ENCODE results near the gene DNAAF9. TPM values are rescaled to one million over a fixed set of nuclear protein-coding genes. Genes with fewer than 3 reads are reported as not detected.

The DNAAF9 gene
- total RNA-seq, 1 experiment from 2014 or later: 6.3 TPM

GRCh38 chr20:3436864-3437574 lies 29.6 kb upstream of the DNAAF9 start:
- Mint-ChIP-seq H3K4me1 (ENCODE audit: low read depth, unreplicated experiment) (no peaks in the 10 kb centered on the region), H3K27me3 (ENCODE audit: unreplicated experiment) (no peaks in the 10 kb centered on the region), H3K9me3 (ENCODE audit: low read depth, unreplicated experiment) (no peaks in the 10 kb centered on the region), H3K4me3 (ENCODE audit: low read depth, unreplicated experiment) (no peak overlapping the region), H3K27ac (ENCODE audit: unreplicated experiment) (no peak overlapping the region), H3K36me3 (ENCODE audit: insufficient read depth, unreplicated experiment) (no peaks in the 10 kb centered on the region)
- DNase-seq: no peak
- BruUV-seq (replicated peaks): no TSS peak
- intact Hi-C loops (cut with micrococcal nuclease; ENCODE audit: unreplicated experiment): no loop called here
- CTCF ChIA-PET: interaction anchor here (0.6 kb wide), 1 partner anchor 183 kb away, joined by 3 read pairs; no protein-coding TSS in a partner anchor
- TF ChIP-seq, protein P1, sequence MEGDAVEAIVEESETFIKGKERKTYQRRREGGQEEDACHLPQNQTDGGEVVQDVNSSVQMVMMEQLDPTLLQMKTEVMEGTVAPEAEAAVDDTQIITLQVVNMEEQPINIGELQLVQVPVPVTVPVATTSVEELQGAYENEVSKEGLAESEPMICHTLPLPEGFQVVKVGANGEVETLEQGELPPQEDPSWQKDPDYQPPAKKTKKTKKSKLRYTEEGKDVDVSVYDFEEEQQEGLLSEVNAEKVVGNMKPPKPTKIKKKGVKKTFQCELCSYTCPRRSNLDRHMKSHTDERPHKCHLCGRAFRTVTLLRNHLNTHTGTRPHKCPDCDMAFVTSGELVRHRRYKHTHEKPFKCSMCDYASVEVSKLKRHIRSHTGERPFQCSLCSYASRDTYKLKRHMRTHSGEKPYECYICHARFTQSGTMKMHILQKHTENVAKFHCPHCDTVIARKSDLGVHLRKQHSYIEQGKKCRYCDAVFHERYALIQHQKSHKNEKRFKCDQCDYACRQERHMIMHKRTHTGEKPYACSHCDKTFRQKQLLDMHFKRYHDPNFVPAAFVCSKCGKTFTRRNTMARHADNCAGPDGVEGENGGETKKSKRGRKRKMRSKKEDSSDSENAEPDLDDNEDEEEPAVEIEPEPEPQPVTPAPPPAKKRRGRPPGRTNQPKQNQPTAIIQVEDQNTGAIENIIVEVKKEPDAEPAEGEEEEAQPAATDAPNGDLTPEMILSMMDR (IDR thresholded peaks at IDR 0.05; ENCODE audit: unreplicated experiment): no peak

- Mint-ChIP-seq H3K4me1 (ENCODE audit: low read depth, unreplicated experiment) (no peaks in the 10 kb centered on the region), H3K36me3 (ENCODE audit: insufficient read depth, unreplicated experiment) (no peaks in the 10 kb centered on the region), H3K27me3 (ENCODE audit: unreplicated experiment) (no peaks in the 10 kb centered on the region), H3K4me3 (ENCODE audit: low read depth, unreplicated experiment) (no peak overlapping the region), H3K9me3 (ENCODE audit: low read depth, unreplicated experiment) (no peaks in the 10 kb centered on the region), H3K27ac (ENCODE audit: unreplicated experiment) (no peak overlapping the region)
- no TSS peak for BruUV-seq (replicated peaks)
- TF ChIP-seq, protein P1 (IDR thresholded peaks at IDR 0.05; ENCODE audit: unreplicated experiment): no peak
- DNase-seq: no peak
- intact Hi-C loops (cut with micrococcal nuclease; ENCODE audit: unreplicated experiment): no loop called here
- CTCF ChIA-PET: no interaction called here
These were observed 26.8 kb upstream of the DNAAF9 start for GRCh38 chr20:3434232-3434631.

GRCh38 chr20:3433744-3434143 lies 26.3 kb upstream of the DNAAF9 start:
- TF ChIP-seq, protein P1 (IDR thresholded peaks at IDR 0.05; ENCODE audit: unreplicated experiment): no peak
- Mint-ChIP-seq H3K27ac (ENCODE audit: unreplicated experiment) (no peak overlapping the region), H3K4me1 (ENCODE audit: low read depth, unreplicated experiment) (no peaks in the 10 kb centered on the region), H3K9me3 (ENCODE audit: low read depth, unreplicated experiment) (no peaks in the 10 kb centered on the region), H3K4me3 (ENCODE audit: low read depth, unreplicated experiment) (no peak overlapping the region), H3K27me3 (ENCODE audit: unreplicated experiment) (no peaks in the 10 kb centered on the region), H3K36me3 (ENCODE audit: insufficient read depth, unreplicated experiment) (no peaks in the 10 kb centered on the region)
- DNase-seq: no peak
- no TSS peak for BruUV-seq (replicated peaks)
- intact Hi-C loops (cut with micrococcal nuclease; ENCODE audit: unreplicated experiment): no loop called here
- CTCF ChIA-PET: no interaction called here

DNA sequence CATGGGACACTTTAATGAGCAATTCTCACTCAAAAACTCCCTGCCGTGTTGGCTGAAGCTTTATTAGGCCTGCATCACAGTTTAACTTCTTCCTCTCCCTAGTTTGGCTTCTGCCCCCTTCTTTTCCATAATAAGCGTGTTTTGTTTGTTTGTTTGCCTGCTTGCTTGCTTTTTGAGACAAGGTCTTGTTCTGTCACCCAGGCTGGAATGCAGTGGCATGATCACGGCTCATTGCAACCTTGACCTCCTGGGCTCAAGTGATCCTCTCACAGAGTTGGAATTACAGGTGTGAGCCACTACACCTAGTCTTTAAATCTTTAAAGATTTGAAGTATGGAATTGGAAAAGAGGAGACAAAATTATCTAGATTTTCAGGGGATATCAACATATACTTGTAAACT lies 25.4 kb upstream of the DNAAF9 start:
- H3K4me1 Mint-ChIP-seq (ENCODE audit: low read depth, unreplicated experiment): no peaks in the 10 kb centered on the region
- TF ChIP-seq, protein P1 (IDR thresholded peaks at IDR 0.05; ENCODE audit: unreplicated experiment): no peak
- BruUV-seq (replicated peaks): no TSS peak
- H3K4me3 Mint-ChIP-seq (ENCODE audit: low read depth, unreplicated experiment): no peak overlapping the region
- no peak for DNase-seq
- H3K36me3 Mint-ChIP-seq (ENCODE audit: insufficient read depth, unreplicated experiment): no peaks in the 10 kb centered on the region
- CTCF ChIA-PET: no interaction called here
- intact Hi-C loops (cut with micrococcal nuclease; ENCODE audit: unreplicated experiment): no loop called here
- H3K9me3 Mint-ChIP-seq (ENCODE audit: low read depth, unreplicated experiment): no peaks in the 10 kb centered on the region
- no peak overlapping the region for H3K27ac Mint-ChIP-seq (ENCODE audit: unreplicated experiment)
- H3K27me3 Mint-ChIP-seq (ENCODE audit: unreplicated experiment): no peaks in the 10 kb centered on the region

Measured in Calu3 (cell line).